A549 treated with DMSO at 1 μM for 4 hours (cell line): ENCODE results near the gene ZNRF2. TPM values are rescaled to one million over a fixed set of nuclear protein-coding genes. Genes with fewer than 3 reads are reported as not detected.

Source experiments
- total RNA-seq: library from RNA; stranded (reverse); fragments of 200-300 nt; extraction: Qiagen RNA extraction; gene quantifications from 5 replicates; pipeline ENCODE4 v1.2.3, GENCODE V29; 2022; ENCODE audit warnings: low read depth

Gene ZNRF2
- 5.2 to 8.3 TPM (median 6.8 TPM) in 5 replicates for total RNA-seq

DNA sequence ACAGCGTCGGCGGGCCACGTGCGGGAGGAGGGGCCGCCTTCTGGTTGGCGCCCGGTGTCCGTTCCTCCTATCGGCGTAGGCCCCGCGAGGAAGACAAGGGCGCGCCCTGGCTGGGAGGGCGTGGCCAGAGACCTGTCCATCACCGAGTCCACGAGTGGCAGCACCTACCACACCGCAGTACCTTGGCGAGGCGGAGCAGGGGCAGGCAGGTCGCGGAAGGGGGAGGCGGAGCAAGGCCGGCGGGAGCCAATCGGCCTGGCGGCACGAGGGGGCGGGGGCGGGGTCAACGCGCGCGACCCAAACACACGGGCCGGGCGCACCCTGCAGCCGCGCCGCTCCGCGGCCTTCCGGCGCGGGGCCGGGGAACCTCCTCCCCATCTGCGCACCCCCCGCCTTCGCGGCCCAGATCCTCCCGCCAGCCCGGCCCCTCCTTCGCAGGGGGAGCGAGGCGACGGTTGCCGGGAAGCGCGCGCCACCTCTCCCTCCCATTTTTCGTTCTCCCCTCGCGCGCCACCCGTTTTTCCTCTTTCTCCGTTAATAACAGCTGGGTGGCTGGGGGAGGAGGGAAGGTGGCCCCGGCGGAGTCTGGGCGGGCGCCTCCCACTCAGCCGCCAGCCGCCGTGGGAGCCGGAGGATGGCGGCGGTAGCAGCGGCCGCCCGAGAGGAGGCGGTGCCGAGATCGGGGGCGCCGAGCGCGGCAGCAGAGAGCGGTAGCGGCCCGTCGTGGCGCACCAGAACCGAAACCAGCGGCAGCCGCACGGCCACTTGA is at the start of gene ZNRF2:
ZNRF2 (plus strand) TSS at position 300 of the 769 bp plus-strand sequence. CDS start 761 bp downstream, outside the sequence.

Other genes starting within 250 kb of the ZNRF2 start
- gene MTURN, start 149.6 kb upstream of the ZNRF2 start, total RNA-seq: 3.2 to 5.7 TPM (median 4.8 TPM) in 5 replicates
- gene NOD1, start 194.2 kb downstream of the ZNRF2 start, total RNA-seq: 4.3 to 7.2 TPM (median 6.1 TPM) in 5 replicates
- gene GGCT, start 220.2 kb downstream of the ZNRF2 start, total RNA-seq: 70.7 to 84.8 TPM (median 74.9 TPM) in 5 replicates